GM23248 (cell line): Measurements from ENCODE around the gene NSMF.
"Not testable (repeated sequence)": the region's sequence is repeated elsewhere in the genome, so short reads cannot be mapped to it uniquely, and the experiment has no call there.

Source experiments
- EZH2 ChIP-seq: fragments of 200-600 bp; sonication (generic); IDR thresholded peaks from 2 replicates; pipeline ENCODE4 v1.6.1; 2018; ENCODE audit warnings: antibody characterized with exemption, mild to moderate bottlenecking; ENCODE audit not compliant: insufficient read depth, poor library complexity, severe bottlenecking
- EZH2phosphoT487 ChIP-seq: fragments of 200-600 bp; sonication (generic); IDR thresholded peaks from 2 replicates; pipeline ENCODE4 v1.6.1; 2018; ENCODE audit warnings: antibody characterized with exemption, moderate library complexity, mild to moderate bottlenecking, low read depth; ENCODE audit not compliant: insufficient read depth

- not testable (repeated sequence) for TF ChIP-seq EZH2phosphoT487, EZH2
Measured at GRCh38 chr9:137466389-137467085, 7.4 kb upstream of the NSMF start.
